GM12872 (cell line): ENCODE measurements around the gene ZNF620.

ENCODE experiments used
- TF ChIP-seq, protein P1 (sequence below): IDR thresholded peaks from 3 replicates; pipeline ENCODE4 v1.5.1; 2011; ENCODE audit warnings: low read depth, mild to moderate bottlenecking, low read length, moderate library complexity; ENCODE audit not compliant: insufficient read depth

The ZNF620 gene

DNA sequence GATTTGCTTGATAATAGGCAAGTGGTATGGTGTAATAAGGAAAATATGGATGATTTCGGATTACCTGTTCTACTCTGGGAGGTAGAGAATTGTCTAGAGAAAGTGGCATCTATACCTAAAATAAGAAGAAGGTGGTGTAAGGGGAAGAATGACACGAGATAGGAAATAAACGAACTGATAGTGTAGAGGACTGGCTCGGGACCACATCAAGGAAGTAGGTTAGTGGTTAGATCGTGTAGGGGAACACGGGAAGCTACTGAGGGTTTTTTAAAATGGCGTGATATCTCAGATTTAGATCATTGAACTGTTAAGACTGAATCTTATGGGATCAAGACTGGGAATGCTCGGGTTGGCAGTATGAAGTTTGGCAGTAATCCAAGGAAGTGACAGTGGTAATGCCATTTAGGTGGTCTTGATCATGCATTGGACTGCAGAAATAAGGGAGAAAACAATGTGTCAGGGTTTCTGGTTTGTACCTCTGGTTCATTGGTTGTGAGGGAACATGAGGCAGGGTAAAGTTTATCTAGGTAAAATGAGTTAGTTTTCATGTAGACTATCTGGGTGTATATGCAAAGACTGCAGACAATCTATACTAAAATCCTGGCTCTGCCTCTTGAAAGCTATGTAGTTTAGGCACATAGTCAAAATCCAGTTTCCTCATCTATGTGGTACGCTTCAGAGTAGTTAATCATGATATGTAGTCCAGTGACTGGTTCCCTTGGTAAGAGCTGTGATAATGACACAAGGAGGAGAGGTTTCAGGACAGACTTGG lies 41.3 kb upstream of the ZNF620 start:
- TF ChIP-seq, protein P1, sequence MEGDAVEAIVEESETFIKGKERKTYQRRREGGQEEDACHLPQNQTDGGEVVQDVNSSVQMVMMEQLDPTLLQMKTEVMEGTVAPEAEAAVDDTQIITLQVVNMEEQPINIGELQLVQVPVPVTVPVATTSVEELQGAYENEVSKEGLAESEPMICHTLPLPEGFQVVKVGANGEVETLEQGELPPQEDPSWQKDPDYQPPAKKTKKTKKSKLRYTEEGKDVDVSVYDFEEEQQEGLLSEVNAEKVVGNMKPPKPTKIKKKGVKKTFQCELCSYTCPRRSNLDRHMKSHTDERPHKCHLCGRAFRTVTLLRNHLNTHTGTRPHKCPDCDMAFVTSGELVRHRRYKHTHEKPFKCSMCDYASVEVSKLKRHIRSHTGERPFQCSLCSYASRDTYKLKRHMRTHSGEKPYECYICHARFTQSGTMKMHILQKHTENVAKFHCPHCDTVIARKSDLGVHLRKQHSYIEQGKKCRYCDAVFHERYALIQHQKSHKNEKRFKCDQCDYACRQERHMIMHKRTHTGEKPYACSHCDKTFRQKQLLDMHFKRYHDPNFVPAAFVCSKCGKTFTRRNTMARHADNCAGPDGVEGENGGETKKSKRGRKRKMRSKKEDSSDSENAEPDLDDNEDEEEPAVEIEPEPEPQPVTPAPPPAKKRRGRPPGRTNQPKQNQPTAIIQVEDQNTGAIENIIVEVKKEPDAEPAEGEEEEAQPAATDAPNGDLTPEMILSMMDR = no peak

GRCh38 chr3:40465111-40465407 lies 40.8 kb upstream of the ZNF620 start:
- TF ChIP-seq, protein P1 = no peak

DNA sequence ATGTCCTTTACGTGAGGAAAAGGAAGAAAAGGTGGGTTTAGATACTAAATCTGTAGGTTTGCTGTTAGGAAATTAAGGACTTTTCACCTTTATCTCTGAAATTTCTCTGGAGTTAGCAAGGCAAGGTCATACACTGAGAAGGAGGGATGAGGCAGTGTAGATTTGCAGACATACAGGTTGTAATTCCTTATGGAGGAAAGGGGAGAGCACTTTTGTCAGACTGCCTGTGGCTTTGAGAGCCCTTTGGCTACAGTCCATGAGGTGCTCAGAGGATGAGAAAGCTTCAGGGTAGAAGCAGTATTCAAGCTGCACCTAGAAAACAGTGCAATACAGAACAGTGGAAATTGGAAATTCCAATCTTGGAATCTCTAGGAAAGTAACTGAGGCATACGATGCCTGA lies 40.4 kb upstream of the ZNF620 start:
- TF ChIP-seq, protein P1 = no peak

- TF ChIP-seq, protein P1 = no peak
Measured at GRCh38 chr3:40468018-40468417, 37.8 kb upstream of the ZNF620 start.

DNA sequence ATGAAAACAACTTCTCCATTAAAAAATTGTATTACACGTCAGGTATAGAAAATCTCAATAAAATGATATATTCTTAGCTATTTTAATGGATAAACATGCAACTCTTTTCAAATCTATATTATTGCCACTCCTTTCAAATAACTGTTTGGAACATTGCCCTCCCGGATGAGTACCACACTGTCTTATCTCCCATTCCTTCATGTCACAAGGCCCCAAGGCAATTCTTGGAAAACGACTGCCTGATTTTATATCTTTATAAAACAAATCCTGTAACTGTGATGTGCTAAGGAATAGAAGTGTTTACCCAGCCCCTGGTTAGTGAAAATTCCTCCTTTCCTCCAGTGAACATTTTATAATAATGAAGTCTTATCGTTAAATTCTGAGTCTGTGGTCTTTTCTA lies 35.1 kb upstream of the ZNF620 start:
- TF ChIP-seq, protein P1 = no peak

- TF ChIP-seq, protein P1 = no peak
Measured at GRCh38 chr3:40476478-40477470, 29.1 kb upstream of the ZNF620 start, which contains the start of gene ZNF619. TSS of gene ZNF619 (plus strand) at chr3:40477122. CDS start at chr3:40477980, 858 bp downstream.

DNA sequence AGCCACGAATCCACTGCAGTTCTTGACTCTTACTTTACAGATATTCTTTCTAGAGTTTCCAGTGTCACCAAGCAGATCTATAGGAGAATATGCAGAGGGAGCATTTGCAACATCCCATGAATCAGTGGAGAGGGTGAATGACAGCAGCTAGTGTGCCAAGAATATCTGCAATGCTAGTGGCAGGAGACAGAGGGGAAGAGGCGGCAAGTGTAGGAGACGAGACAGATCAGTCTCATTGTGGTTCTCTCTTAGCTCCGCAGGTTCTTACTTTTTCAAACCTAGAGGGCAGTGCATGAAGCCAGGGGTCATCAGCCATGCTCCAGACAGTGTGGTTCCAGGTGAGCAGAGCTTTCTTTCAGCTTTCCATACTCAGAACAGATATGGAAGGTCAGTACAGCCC lies 28.2 kb upstream of the ZNF620 start:
- TF ChIP-seq, protein P1 = no peak
